Ishikawa (cell line): ENCODE data around the gene S1PR2.

ENCODE experiments used
- CEBPB ChIP-seq: IDR thresholded peaks from 2 replicates; pipeline ENCODE4 v1.6.1; 2012
- CREB1 ChIP-seq: IDR thresholded peaks from 2 replicates; pipeline ENCODE4 v1.6.1; 2012; ENCODE audit warnings: low read depth
- EGR1 ChIP-seq: IDR thresholded peaks from 2 replicates; pipeline ENCODE4 v1.6.1; 2012
- EP300 ChIP-seq: IDR thresholded peaks from 2 replicates; pipeline ENCODE4 v1.6.1; 2012; ENCODE audit warnings: borderline replicate concordance
- FOXM1 ChIP-seq: IDR thresholded peaks from 2 replicates; pipeline ENCODE4 v1.6.1; 2012; ENCODE audit warnings: low read depth, borderline replicate concordance
- MAX ChIP-seq: IDR thresholded peaks from 2 replicates; pipeline ENCODE4 v1.6.1; 2012
- NFIC ChIP-seq: IDR thresholded peaks from 2 replicates; pipeline ENCODE4 v1.6.1; 2012
- RAD21 ChIP-seq: IDR thresholded peaks from 2 replicates; pipeline ENCODE4 v1.6.1; 2012; ENCODE audit warnings: low read depth
- REST ChIP-seq: IDR thresholded peaks from 2 replicates; pipeline ENCODE4 v1.6.1; 2012; ENCODE audit warnings: low read depth, mild to moderate bottlenecking
- TAF1 ChIP-seq: IDR thresholded peaks from 2 replicates; pipeline ENCODE4 v1.6.1; 2012; ENCODE audit warnings: low read depth, mild to moderate bottlenecking
- TCF12 ChIP-seq: IDR thresholded peaks from 2 replicates; pipeline ENCODE4 v1.6.1; 2012; ENCODE audit warnings: low read depth
- TEAD4 ChIP-seq: IDR thresholded peaks from 2 replicates; pipeline ENCODE4 v1.6.1; 2012
- USF1 ChIP-seq: IDR thresholded peaks from 2 replicates; pipeline ENCODE4 v1.6.1; 2012
- YY1 ChIP-seq: IDR thresholded peaks from 2 replicates; pipeline ENCODE4 v1.6.1; 2012; ENCODE audit warnings: low read depth
- ZBTB7A ChIP-seq: IDR thresholded peaks from 2 replicates; pipeline ENCODE4 v1.6.1; 2012; ENCODE audit warnings: low read depth

S1PR2 gene

GRCh38 chr19:10255358-10255757 lies 24.2 kb upstream of the S1PR2 start:
- TF ChIP-seq USF1 (no peak), TCF12 (no peak), CREB1 (no peak), FOXM1 (no peak), RAD21 (no peak), NFIC (no peak), EGR1 (no peak), ZBTB7A (no peak), EP300 (no peak), YY1 (no peak), TEAD4 (no peak), TAF1 (no peak), CEBPB (no peak), MAX (no peak), REST (no peak)

GRCh38 chr19:10254244-10254643 lies 23.1 kb upstream of the S1PR2 start:
- TF ChIP-seq CREB1 (no peak), USF1 (no peak), CEBPB (no peak), MAX (no peak), EP300 (no peak), NFIC (no peak), TAF1 (no peak), TCF12 (no peak), ZBTB7A (no peak), YY1 (no peak), FOXM1 (no peak), RAD21 (no peak), REST (no peak)

- TF ChIP-seq EP300 = no peak
- no peak for TF ChIP-seq ZBTB7A
- no peak for TF ChIP-seq TEAD4
- TF ChIP-seq EGR1 = no peak
- TF ChIP-seq REST = no peak
Observed at GRCh38 chr19:10252707-10253106, 21.6 kb upstream of the S1PR2 start.

GRCh38 chr19:10251792-10252694 lies 20.9 kb upstream of the S1PR2 start, which contains the start of gene MRPL4:
MRPL4 (plus strand) TSS chr19:10252214; CDS start chr19:10252254, 40 bp downstream.
- TF ChIP-seq YY1 (0 out of 2 replicates have a peak, but pooled peaks have one; percentile 52), TAF1 (peak; percentile 78), EGR1 (peak; percentile 73; the same call in 1 of the 2 replicates), FOXM1 (no peak), ZBTB7A (peak; percentile 73; the same call in 1 of the 2 replicates), CREB1 (peak; percentile 93), RAD21 (no peak), USF1 (peak; percentile 32; the same call in 1 of the 2 replicates), MAX (peak; percentile 94), REST (no peak), NFIC (peak; percentile 23; the same call in 1 of the 2 replicates), EP300 (no peak), CEBPB (no peak), TEAD4 (no peak), TCF12 (peak; percentile 64)
